Activated effector memory CD4-positive, alpha-beta T cell treated with Interleukin-2 at 50 U/mL for 16 hours (primary cell): Measurements from ENCODE around the gene TSPAN5.
"Not testable (repeated sequence)": the region's sequence is repeated elsewhere in the genome, so short reads cannot be mapped to it uniquely, and the experiment has no call there.

ENCODE experiments used
- DNase-seq: peaks from one replicate; pipeline ENCODE4 v3.0.0-alpha.2; 2020

Gene TSPAN5

DNA sequence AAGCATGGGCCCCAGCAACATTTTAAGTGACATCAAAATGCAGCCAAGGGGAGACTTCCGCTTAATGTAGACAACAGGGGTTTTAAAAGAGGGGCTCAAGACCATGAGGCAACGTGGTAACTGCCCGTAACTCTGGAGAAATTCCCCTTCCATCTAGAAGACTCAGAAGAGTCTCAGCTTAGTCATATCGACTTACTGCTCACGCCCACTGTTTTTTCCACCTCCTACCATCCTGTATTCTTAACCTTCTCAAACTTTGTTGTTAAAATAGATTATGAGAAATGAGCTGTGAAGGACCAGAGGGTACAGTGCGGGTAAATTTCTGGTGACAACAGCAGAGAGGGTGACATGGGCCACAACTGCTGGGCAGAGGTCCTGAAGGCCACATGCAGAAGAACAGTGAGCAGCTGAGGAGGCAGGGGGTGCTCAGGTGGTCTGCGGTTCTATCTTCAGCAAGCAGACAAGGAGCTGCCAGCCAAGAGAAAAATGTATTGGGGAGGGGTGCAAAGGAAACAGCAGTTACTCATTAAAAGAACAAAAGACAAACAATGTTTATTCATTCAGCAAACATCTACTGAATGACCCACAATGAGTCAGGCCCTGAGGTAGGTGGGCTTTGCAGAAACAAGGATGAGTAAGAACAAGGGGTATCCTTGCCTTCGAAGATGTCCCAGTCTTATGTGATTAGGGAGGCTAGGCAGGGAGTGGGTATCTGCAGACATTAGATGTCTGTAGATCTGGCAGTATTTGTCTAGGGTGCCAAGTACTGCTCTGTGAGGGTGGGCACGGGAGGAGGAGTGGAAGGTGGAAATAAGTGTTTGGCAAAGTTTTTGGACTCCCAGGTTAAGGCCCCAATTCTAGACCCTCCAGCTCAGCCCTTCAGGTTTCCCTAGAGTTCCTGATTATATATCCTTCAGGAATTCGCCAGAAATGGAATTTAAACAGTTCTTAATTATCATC lies 175.3 kb downstream of the TSPAN5 start:
- no peak for DNase-seq

DNA sequence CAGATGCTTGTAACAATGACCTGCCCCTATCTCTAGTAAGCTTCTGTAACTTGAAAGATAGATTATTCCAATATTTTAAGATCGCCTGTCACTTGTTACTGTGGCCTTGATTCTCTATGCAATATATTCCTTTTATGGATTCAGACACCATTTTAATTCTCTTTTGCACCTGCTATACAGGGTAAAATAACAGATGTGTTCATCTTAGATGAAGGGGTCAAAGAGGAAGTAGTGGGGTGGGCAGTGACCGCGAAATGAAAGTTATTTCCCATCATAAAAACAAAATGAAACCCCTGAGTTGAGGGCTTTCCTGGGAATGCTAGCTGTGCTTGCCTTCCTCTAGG lies 175.9 kb downstream of the TSPAN5 start:
- no peak for DNase-seq

DNA sequence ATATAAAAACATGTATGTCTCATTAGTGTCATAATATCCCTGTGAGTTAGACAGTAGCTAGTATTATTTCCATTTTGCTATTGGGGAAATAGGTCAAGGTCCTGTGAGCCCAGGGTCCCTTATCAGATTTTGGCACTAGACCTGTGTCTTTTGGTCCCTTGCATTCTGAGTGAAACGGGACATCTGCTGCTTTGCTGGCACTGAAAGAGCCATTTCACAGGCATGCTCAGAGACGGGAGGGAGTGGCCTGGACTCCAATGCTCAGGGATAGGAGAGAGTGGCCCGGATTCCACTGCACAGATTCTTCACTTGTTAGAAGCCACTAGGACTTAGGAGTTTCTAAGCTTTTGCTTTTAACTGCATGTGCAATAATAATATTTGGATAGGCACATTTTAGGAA lies 177.2 kb downstream of the TSPAN5 start:
- DNase-seq: no peak

GRCh38 chr4:98480535-98480934 lies 177.9 kb downstream of the TSPAN5 start:
- no peak for DNase-seq

DNA sequence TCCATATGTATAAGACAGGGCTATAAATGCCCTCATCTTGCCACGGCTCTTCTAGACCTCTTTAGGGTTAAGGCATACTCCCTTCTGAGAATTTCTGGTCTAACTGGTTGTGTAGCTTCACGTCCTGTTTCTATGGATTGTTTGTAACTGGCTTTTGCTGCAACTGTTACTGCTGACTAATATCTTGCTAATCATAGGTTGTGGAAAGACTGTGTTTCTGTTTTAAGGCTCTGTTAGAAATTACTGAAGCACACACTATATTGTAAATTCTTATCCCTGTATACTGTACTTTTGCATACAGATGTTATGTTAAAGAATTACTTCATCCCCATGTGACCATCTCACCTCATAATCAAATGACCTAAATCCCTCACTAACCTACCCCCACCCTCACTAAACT lies 178.8 kb downstream of the TSPAN5 start:
- DNase-seq: not testable (repeated sequence)

DNA sequence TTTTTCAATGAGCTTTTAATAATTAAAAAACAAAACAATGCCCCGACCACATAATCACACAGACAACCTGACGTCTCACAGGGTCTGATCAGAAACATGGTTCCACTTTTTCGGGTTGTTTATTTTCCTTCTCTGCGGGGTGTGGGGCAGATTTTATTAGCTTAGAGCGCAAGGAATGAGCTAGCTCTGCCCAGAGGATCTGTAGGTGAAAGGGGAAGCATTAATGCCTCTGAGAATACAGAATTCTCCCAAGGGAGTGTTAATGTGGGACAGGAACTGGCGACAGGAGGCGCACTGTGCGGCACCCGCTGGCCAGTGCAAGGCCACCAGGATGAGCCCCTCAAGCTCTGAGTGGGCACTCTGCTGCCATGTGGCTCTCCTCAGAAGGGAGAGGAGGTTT lies 181.5 kb downstream of the TSPAN5 start:
- no peak for DNase-seq

GRCh38 chr4:98474408-98474844 lies 184.0 kb downstream of the TSPAN5 start:
- no peak for DNase-seq

- no peak for DNase-seq
These were observed 185.4 kb downstream of the TSPAN5 start for GRCh38 chr4:98473046-98473445.

DNA sequence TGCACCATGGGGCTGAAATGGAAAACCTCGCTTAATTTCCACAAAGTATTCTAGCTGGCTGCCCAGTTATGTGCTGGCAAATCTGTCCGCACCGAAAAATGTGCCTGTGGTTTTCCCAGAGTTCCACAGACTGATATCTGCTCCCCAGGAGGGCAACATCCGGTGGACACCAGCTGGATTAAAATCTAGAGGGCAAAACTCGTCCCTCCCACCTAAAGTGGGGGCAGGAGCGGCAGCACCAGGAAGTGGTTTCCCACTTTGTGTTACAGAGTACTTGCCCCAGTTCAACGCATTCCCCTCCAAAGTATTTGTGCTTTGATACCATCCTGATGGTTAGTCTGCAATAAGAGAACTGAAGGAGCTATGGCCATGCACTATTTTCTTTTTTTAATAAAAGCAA lies 187.6 kb downstream of the TSPAN5 start:
- DNase-seq: no peak

GRCh38 chr4:98470366-98470765 lies 188.0 kb downstream of the TSPAN5 start:
- DNase-seq: no peak

- no peak for DNase-seq
These were observed 188.6 kb downstream of the TSPAN5 start for GRCh38 chr4:98469771-98470170.

GRCh38 chr4:98468709-98469108 lies 189.7 kb downstream of the TSPAN5 start:
- DNase-seq: no peak

- DNase-seq: peak; percentile 51
These were observed 190.8 kb downstream of the TSPAN5 start for GRCh38 chr4:98467627-98468072.

- DNase-seq: no peak
These were observed 191.4 kb downstream of the TSPAN5 start for GRCh38 chr4:98466868-98467599.

GRCh38 chr4:98462487-98462886 lies 195.9 kb downstream of the TSPAN5 start:
- DNase-seq: no peak

DNA sequence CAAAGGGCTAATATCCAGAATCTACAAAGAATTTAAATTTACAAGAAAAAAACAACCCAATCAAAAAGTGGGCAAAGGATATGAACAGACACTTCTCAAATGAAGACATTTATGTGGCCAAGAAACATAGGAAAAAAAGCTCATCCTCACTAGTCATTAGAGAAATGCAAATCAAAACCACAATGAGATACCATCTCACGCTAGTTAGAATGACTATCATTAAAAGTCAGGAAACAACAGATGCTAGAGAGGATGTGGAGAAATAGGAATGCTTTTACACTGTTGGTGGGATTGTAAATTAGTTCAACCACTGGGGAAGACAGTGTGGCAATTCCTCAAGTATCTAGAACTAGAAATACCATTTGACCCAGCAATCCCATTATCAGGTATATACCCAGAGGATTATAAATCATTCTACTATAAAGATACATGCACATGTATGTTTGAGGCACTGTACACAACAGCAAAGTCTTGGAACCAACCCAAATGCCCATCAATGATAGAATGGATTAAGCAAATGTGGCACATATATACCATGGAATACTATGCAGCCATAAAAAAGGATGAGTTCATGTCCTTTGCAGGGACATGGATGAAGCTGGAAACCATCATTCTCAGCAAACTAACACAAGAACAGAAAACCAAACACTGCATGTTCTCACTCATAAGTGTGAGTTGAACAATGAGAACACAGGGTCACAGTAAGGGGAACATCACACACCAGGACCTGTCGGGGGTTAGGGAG lies 197.1 kb downstream of the TSPAN5 start:
- DNase-seq: not testable (repeated sequence)

- DNase-seq: not testable (repeated sequence)
These were observed 201.0 kb downstream of the TSPAN5 start for GRCh38 chr4:98457422-98457821.

DNA sequence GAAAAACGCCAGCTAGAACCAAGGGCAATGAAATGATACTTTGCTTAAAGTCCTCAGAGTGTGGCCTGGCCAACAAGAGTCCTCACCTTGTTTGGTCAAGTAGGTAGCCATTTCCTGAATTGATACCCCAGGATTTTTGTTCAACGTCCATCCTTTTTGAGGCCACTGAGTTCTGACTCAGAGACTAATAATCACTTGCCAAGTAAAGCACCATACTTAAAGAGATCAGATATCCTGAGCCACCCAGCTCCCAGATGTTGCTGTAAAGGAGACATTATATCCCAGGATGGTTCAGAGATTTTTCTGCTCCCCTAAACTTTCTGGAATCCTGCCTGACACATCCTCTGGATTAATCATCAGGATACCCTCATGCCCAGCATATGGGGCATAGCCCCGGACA lies 206.3 kb downstream of the TSPAN5 start:
- no peak for DNase-seq

DNA sequence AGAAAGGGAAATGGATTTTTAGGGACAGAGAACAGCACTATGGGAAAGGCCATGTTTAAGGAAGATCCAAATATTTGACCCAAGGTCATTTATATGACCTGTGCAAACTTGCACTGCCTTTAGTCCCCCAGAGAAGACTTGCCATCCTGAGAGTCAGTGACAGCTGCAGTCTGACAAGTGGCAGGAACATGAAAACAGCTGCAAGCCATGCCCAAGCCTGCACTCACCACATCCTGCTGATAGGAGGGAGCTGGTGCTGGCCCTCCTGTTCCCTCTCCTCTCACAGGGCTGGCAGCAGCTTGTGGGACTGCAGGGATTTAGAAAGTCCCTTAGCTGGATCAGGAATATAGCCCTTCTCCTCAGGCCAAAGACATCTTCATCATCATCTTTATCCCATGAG lies 209.5 kb downstream of the TSPAN5 start:
- DNase-seq: peak; percentile 25

DNA sequence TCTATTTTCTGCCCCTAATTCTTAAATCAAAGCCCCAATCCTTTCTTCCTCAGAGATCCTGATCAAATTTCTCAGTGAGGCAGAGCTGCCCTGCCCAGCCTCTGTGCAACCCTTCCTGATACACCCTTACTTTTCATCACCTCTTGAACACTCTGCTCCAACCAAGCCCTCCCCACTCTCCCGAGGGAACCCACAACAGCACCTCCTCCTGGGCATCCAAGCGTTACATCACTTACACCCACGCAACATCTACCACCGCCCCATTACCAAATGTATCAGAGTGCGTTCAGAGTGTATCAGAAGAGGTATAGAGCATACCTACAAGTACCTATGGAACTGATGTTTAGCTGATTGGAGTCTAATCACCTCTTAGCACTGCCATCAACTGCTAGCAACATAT lies 210.8 kb downstream of the TSPAN5 start:
- no peak for DNase-seq

DNA sequence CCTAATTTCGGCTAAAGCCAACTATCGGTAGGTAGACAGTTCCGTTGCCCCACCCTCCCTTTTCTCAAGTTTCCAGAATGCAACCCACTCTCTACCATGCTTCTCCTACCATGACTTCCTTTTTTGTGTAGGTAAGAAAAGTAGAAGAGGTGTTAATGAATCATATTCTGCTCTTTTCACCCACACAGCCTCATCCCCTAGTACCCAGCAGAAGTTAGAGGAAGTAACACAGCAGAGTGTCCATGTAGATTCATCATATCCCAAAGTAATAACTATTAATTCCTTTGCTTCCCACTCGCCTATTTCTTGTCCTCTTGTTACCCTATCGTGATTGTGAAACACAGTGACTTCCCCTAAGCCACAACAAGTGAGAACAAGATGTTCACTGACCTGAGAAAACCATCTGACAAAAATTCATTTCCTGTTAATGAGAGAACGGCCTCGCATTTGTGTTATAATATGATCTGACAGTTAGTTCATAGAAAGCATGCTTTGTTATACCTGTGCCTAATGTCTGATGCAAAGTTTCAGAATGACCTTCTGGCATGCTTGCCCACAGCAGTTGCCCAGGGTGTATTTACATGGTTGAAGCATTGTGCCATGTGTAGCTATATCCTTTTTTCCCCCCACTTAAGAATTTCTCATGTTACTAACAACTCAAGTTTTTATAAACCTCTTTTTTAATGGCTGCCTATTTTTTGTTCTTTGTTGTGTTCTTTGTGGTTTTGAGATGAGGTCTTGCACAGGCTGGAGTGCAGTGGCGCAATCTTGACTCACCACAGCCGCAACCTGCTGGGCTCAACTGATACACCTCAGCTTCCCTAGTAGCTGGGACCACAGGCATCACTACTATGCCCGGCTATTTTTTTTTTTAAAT lies 211.7 kb downstream of the TSPAN5 start:
- DNase-seq: peak; percentile 52

DNA sequence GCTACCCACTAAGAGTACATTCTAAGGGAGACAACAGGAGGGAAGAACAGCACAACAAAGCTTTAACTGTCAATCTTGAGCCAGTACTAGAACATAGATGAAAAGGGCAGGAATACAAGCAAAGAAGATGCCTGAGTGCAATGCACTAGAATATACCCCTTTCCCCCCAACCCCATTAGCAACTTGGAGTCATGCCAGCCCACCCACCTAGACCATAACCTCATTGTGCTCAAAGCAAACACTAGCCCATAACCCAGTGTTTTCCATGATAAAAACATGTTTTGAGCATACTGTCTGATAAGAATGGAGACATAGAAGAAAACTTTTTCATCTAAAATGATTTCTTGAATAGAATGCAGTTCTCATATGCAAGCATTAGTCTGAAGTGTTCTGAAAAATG lies 214.0 kb downstream of the TSPAN5 start:
- DNase-seq: no peak
